ENCODE results near the gene PALMD. TPM values are rescaled to one million over a fixed set of nuclear protein-coding genes. Genes with fewer than 3 reads are reported as not detected.

The PALMD gene
- total and polyA plus RNA-seq, 2 experiments from 2014 or later: 14.0 to 18.5 TPM

DNA sequence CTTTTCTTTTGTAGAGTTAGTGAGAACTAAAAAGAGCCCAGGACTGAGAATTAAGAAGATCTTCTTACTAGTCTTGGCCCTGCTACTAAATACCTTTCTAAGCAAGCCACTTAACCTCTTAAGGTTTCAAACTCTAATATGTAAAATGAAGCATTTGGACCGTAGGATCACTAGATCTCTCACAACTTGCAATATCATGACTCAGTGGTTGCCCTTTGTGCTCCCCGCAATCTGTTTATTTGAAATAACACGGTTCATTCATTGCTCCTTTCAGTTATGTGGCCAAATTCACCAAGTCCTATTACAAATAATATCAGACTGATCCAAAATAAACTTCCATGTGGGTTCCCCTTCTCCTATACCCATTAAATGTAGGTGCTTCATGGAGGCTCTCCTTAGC lies 10.8 kb downstream of the PALMD start:
- H3K79me2 ChIP-seq: no peaks in the 10 kb centered on the region

DNA sequence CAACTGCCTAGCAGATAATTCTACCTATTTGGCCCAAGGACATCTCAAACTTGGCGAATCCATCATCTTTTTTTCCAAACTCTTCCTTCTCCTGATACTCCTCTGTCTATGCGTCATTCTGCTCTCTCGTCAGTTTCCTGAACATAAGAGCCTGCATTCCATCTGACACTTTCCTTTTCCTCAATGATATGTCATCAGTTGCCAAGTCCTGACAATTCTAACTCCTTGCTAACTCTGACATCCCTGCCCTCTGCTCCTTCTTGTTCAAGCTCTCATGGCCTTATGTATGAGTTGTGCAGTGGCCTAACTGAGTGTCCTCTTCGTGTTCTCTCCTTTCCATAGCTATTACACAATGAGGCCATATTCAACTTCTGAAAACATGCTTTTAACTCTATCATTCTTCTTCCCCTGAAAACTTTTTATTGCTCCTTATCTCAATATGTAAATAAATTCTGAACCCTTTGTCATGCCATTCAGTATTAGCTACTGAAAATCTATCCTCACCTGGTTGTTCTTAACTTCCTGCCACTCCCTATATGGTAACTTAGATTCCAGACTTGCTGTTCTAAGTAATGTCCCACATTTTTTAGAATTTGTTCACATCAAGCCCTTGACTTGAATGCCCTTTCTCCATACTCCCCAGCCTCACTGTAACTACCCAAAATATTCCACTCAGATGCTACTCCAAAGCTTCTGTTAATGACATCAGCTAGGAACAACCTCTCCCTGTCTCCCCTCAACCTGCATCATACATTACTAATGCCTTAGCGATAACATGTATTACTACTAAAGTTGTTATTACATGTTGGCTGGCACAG lies 11.5 kb downstream of the PALMD start:
- Histone ChIP-seq H3K36me3 (replicated peaks; ENCODE audit: insufficient read depth, low read depth) (no peaks in the 10 kb centered on the region), H4K20me1 (ENCODE audit: insufficient read depth, poor library complexity, severe bottlenecking) (no peaks in the 10 kb centered on the region), H3K4me3 (no peak overlapping the region), H3K27me3 (no peaks in the 10 kb centered on the region), H3K4me1 (ENCODE audit: insufficient read depth) (no peaks in the 10 kb centered on the region), H3K79me2 (no peaks in the 10 kb centered on the region), H3K4me2 (no peak overlapping the region), H3K27ac (peak overlapping the region; percentile 6), H3K9me3 (ENCODE audit: low read depth) (no peaks in the 10 kb centered on the region), H2AFZ (no peak overlapping the region), H3K9me2 (replicated peaks; ENCODE audit: insufficient read depth) (no peaks in the 10 kb centered on the region)
- 85% methylated on average over 5 of the region's 5 CpGs for WGBS (ENCODE audit: low lambda C conversion rate, missing lambda C conversion rate)
- DNase-seq (ENCODE audit: low spot score): peak; percentile 19
- no peak for TF ChIP-seq EZH2 (IDR thresholded peaks at IDR 0.05; ENCODE audit: borderline replicate concordance)
- TF ChIP-seq EZH2phosphoT487 (IDR thresholded peaks at IDR 0.05; ENCODE audit: low read depth, severe bottlenecking, unreplicated experiment): no peak
- TF ChIP-seq, protein P1, sequence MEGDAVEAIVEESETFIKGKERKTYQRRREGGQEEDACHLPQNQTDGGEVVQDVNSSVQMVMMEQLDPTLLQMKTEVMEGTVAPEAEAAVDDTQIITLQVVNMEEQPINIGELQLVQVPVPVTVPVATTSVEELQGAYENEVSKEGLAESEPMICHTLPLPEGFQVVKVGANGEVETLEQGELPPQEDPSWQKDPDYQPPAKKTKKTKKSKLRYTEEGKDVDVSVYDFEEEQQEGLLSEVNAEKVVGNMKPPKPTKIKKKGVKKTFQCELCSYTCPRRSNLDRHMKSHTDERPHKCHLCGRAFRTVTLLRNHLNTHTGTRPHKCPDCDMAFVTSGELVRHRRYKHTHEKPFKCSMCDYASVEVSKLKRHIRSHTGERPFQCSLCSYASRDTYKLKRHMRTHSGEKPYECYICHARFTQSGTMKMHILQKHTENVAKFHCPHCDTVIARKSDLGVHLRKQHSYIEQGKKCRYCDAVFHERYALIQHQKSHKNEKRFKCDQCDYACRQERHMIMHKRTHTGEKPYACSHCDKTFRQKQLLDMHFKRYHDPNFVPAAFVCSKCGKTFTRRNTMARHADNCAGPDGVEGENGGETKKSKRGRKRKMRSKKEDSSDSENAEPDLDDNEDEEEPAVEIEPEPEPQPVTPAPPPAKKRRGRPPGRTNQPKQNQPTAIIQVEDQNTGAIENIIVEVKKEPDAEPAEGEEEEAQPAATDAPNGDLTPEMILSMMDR (IDR thresholded peaks at IDR 0.05; ENCODE audit: poor library complexity): no peak

More for the DNA sequence above, 10.8 kb downstream of the PALMD start:
- 92% methylated on average over 3 of the region's 3 CpGs for WGBS (ENCODE audit: low lambda C conversion rate, missing lambda C conversion rate)
- no peak for DNase-seq (ENCODE audit: low spot score)
- TF ChIP-seq, protein P1 (IDR thresholded peaks at IDR 0.05; ENCODE audit: poor library complexity): no peak
- TF ChIP-seq EZH2phosphoT487 (IDR thresholded peaks at IDR 0.05; ENCODE audit: low read depth, severe bottlenecking, unreplicated experiment): no peak
- no peak for TF ChIP-seq EZH2 (IDR thresholded peaks at IDR 0.05; ENCODE audit: borderline replicate concordance)
- Histone ChIP-seq H3K4me3 (no peak overlapping the region), H3K9me3 (ENCODE audit: low read depth) (no peaks in the 10 kb centered on the region), H3K4me2 (no peak overlapping the region), H3K9me2 (replicated peaks; ENCODE audit: insufficient read depth) (no peaks in the 10 kb centered on the region), H3K27me3 (no peaks in the 10 kb centered on the region), H3K4me1 (ENCODE audit: insufficient read depth) (no peaks in the 10 kb centered on the region), H4K20me1 (ENCODE audit: insufficient read depth, poor library complexity, severe bottlenecking) (no peaks in the 10 kb centered on the region), H3K36me3 (replicated peaks; ENCODE audit: insufficient read depth, low read depth) (no peaks in the 10 kb centered on the region), H2AFZ (no peak overlapping the region), H3K27ac (peak overlapping the region; percentile 6)

DNA sequence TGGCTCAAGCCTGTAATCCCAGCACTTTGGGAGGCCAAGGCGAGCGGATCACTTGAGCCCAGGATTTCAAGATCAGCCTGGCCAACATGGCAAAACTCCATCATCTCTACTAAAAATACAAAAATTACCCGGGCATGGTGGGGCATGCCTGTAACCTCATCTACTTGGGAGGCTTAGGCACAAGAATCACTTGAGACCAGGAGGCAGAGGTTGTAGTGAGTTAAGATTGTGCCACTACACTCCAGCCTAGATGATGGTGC lies 12.0 kb downstream of the PALMD start:
- TF ChIP-seq, protein P1 (IDR thresholded peaks at IDR 0.05; ENCODE audit: poor library complexity): no peak
- no peak for TF ChIP-seq EZH2 (IDR thresholded peaks at IDR 0.05; ENCODE audit: borderline replicate concordance)
- no peak for TF ChIP-seq EZH2phosphoT487 (IDR thresholded peaks at IDR 0.05; ENCODE audit: low read depth, severe bottlenecking, unreplicated experiment)
- Histone ChIP-seq H3K9me2 (replicated peaks; ENCODE audit: insufficient read depth) (no peaks in the 10 kb centered on the region), H3K4me1 (ENCODE audit: insufficient read depth) (no peaks in the 10 kb centered on the region), H3K27me3 (no peaks in the 10 kb centered on the region), H3K9me3 (ENCODE audit: low read depth) (no peaks in the 10 kb centered on the region), H3K4me3 (no peak overlapping the region), H3K27ac (peak overlapping the region; percentile 4), H3K4me2 (no peak overlapping the region), H3K79me2 (no peaks in the 10 kb centered on the region), H3K36me3 (replicated peaks; ENCODE audit: insufficient read depth, low read depth) (no peaks in the 10 kb centered on the region), H4K20me1 (ENCODE audit: insufficient read depth, poor library complexity, severe bottlenecking) (no peaks in the 10 kb centered on the region), H2AFZ (no peak overlapping the region)
- DNase-seq (ENCODE audit: low spot score): no peak
- 95% methylated on average over 3 of the region's 3 CpGs for WGBS (ENCODE audit: low lambda C conversion rate, missing lambda C conversion rate)

All from hepatocyte (in vitro differentiated cells).